Activated T-cell treated with anti-CD3 and anti-CD28 coated beads, Interleukin-2, amount 50 U/mL, for 24 hours (primary cell): ENCODE measurements around the gene CBLN4.

ENCODE experiments used
- DNase-seq: peaks from one replicate; pipeline ENCODE4 v3.0.0-alpha.2; 2020
- H3K27ac Mint-ChIP-seq: 2 replicates; pipeline ENCODE4 v1.8.0; 2020; ENCODE audit warnings: mild to moderate bottlenecking, mixed read lengths
- H3K27me3 Mint-ChIP-seq: 2 replicates; pipeline ENCODE4 v1.8.0; 2020; ENCODE audit warnings: mixed read lengths
- H3K36me3 Mint-ChIP-seq: 2 replicates; pipeline ENCODE4 v1.8.0; 2020; ENCODE audit warnings: low read depth, mixed read lengths
- H3K4me1 Mint-ChIP-seq: 2 replicates; pipeline ENCODE4 v1.8.0; 2020; ENCODE audit warnings: low read depth, mixed read lengths
- H3K4me3 Mint-ChIP-seq: 2 replicates; pipeline ENCODE4 v1.8.0; 2020; ENCODE audit warnings: mild to moderate bottlenecking, moderate library complexity, mixed read lengths
- H3K9me3 Mint-ChIP-seq: 2 replicates; pipeline ENCODE4 v1.8.0; 2020; ENCODE audit warnings: mixed read lengths

Gene CBLN4

DNA sequence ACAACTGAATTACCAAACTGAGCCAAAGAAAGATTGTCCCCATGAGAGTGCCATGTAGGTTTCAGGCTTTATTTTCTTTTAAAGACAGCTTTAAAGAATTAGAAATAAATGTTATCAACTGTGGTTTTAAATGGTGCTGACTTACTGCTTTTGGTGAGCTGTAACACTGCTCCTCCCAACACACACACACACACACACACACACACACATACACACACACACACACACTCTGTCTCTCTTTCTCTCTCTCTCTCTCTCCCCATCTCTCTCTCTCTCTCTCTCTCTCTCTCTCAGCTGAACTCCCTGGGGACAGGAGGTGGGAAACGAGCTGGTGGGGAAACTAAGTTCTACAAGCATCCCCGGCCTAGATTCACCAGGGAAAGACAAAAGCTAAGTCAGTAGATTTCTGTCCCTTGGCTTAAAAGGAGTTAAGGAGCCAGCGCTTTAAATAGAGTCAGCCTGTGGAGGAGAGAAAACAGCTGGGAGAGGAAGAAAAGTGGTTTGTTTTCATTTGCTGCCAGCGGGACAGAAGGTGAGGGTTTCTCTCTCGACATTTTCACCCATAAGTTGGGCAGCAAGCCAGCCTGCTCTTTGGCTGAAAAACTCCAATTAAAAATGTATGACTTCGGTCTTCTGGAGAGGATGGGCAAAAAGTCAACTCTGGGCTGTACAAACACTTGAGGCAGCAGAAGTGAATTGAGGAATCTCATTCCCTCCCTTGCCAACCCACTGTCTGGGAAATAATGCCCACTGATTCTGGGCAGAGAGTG, 27.4 kb downstream of the CBLN4 start:
- no peak overlapping the region for H3K4me3 Mint-ChIP-seq
- H3K36me3 Mint-ChIP-seq: no peaks in the 10 kb centered on the region
- H3K27ac Mint-ChIP-seq: no peak overlapping the region
- DNase-seq: no peak
- H3K27me3 Mint-ChIP-seq: no peaks in the 10 kb centered on the region
- no peaks in the 10 kb centered on the region for H3K4me1 Mint-ChIP-seq
- peaks cover 6% of the 10 kb centered on the region for H3K9me3 Mint-ChIP-seq

DNA sequence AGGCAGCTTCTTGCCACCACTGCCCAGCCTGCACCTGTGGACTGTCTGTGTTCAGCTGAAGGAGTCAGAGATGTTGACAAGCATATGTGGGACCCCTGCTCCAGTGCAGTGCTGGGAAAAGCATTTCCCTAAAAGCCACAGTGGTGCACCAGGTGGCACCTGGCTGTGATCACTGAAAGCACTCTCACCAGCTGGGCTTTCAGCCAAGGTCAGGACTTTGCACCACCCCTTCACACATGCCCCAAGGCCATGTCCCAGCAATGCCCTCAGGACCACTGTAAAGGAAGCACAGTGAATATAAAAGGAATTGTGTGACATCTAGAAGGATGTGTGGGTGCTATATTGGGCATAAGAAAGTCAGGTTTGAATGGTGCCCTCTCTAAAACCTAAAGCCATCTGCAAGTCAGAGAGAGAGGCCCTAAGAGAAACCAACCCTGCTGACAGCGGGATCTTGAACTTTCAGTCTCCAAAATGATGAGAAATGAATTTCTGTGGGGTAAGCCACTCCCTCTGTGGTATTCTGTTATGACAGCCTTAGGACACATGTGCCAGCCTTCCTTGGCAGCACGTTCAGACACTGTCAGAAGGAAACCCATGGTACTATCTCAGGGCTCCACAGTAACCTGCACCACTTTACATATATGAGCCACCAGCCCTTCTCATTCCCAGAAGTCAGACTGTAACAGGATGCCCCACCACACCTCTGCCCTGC, 30.7 kb downstream of the CBLN4 start:
- H3K9me3 Mint-ChIP-seq: peaks cover 2% of the 10 kb centered on the region
- no peaks in the 10 kb centered on the region for H3K4me1 Mint-ChIP-seq
- DNase-seq: no peak
- H3K27ac Mint-ChIP-seq: no peak overlapping the region
- no peaks in the 10 kb centered on the region for H3K27me3 Mint-ChIP-seq
- H3K36me3 Mint-ChIP-seq: no peaks in the 10 kb centered on the region
- H3K4me3 Mint-ChIP-seq: no peak overlapping the region

- no peak overlapping the region for H3K27ac Mint-ChIP-seq
- H3K36me3 Mint-ChIP-seq: no peaks in the 10 kb centered on the region
- no peaks in the 10 kb centered on the region for H3K27me3 Mint-ChIP-seq
- no peak overlapping the region for H3K4me3 Mint-ChIP-seq
- DNase-seq: no peak
- no peaks in the 10 kb centered on the region for H3K4me1 Mint-ChIP-seq
- H3K9me3 Mint-ChIP-seq: peaks cover 24% of the 10 kb centered on the region
Observed at GRCh38 chr20:55964790-55965189, 40.5 kb downstream of the CBLN4 start.

DNA sequence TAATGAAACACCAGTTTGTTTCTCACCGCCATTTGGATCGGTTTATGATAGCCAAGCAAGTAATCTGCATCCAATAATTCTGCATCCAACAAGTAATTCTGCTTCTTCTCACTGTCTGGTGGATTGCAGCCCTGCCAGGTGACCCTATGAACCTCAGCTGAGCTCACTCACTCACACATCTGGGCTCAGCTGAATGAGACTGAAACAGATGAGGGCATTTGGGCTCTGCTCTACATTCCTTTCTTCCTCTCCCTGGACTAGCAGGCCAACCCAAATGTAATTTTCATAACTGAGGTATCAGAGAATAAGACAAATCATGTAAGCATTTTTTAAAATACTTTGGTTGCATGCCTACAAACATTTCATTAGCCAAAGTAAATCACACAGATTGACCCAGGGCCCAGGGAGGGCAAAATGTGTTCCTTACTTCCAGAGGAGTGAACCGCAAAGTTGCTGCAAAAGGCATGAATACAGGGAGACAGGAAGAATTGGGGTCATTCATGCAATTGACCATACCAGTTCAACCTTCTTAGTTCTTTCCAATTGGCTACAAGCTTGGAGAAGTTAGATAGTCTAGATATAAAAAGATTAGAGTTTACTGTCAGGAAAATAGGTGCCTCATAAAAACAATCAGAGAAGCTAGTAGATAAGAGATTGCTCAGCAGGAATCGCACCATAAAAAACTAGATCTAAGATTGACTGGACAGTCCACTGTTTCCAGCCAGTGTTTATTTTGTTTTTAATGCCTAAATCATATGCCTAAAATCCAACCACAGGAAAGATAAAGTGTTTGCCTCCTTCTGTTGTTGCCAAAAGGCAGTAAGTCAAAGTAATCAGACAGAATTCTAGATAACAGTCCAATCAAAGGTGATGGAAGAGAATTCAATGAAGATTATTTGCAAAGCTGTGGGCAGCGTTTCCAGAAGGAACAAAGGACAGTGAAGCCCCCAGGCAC, 43.7 kb downstream of the CBLN4 start:
- H3K4me1 Mint-ChIP-seq: no peaks in the 10 kb centered on the region
- no peaks in the 10 kb centered on the region for H3K27me3 Mint-ChIP-seq
- no peaks in the 10 kb centered on the region for H3K36me3 Mint-ChIP-seq
- H3K9me3 Mint-ChIP-seq: peaks cover 13% of the 10 kb centered on the region
- H3K27ac Mint-ChIP-seq: no peak overlapping the region
- no peak for DNase-seq
- H3K4me3 Mint-ChIP-seq: no peak overlapping the region

GRCh38 chr20:55953201-55953600, 52.1 kb downstream of the CBLN4 start:
- Mint-ChIP-seq H3K9me3 (peaks cover 11% of the 10 kb centered on the region), H3K27ac (no peak overlapping the region), H3K4me3 (no peak overlapping the region), H3K27me3 (no peaks in the 10 kb centered on the region), H3K4me1 (no peaks in the 10 kb centered on the region), H3K36me3 (no peaks in the 10 kb centered on the region)
- DNase-seq: no peak

DNA sequence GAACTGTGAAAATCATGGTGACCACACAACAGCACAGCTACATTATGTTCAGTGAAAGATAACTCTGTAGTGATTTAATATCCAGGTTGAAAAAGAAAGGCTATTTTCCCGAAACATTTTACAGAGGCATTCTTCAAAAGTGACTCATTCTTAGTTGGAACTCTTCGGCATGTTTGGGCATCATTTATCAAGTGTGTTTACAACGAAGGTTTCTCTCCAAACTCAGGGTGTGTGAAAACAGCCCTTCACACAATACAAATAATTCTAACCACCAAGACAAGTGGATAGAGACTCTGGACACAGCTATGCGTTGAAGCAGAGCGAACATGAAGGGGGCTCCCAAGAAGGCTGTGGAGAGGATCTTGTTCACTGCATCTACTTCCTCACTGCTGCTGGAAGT, 57.6 kb downstream of the CBLN4 start:
- no peaks in the 10 kb centered on the region for H3K27me3 Mint-ChIP-seq
- H3K27ac Mint-ChIP-seq: no peak overlapping the region
- H3K4me1 Mint-ChIP-seq: no peaks in the 10 kb centered on the region
- H3K4me3 Mint-ChIP-seq: no peak overlapping the region
- H3K9me3 Mint-ChIP-seq: peaks cover 11% of the 10 kb centered on the region
- no peak for DNase-seq
- H3K36me3 Mint-ChIP-seq: no peaks in the 10 kb centered on the region
